Ishikawa (cell line): ENCODE measurements around the gene OLFML2A.

Experiments
- CEBPB ChIP-seq: IDR thresholded peaks from 2 replicates; pipeline ENCODE4 v1.6.1; 2012
- CREB1 ChIP-seq: IDR thresholded peaks from 2 replicates; pipeline ENCODE4 v1.6.1; 2012; ENCODE audit warnings: low read depth
- EGR1 ChIP-seq: IDR thresholded peaks from 2 replicates; pipeline ENCODE4 v1.6.1; 2012
- EP300 ChIP-seq: IDR thresholded peaks from 2 replicates; pipeline ENCODE4 v1.6.1; 2012; ENCODE audit warnings: borderline replicate concordance
- FOXM1 ChIP-seq: IDR thresholded peaks from 2 replicates; pipeline ENCODE4 v1.6.1; 2012; ENCODE audit warnings: low read depth, borderline replicate concordance
- MAX ChIP-seq: IDR thresholded peaks from 2 replicates; pipeline ENCODE4 v1.6.1; 2012
- NFIC ChIP-seq: IDR thresholded peaks from 2 replicates; pipeline ENCODE4 v1.6.1; 2012
- RAD21 ChIP-seq: IDR thresholded peaks from 2 replicates; pipeline ENCODE4 v1.6.1; 2012; ENCODE audit warnings: low read depth
- REST ChIP-seq: IDR thresholded peaks from 2 replicates; pipeline ENCODE4 v1.6.1; 2012; ENCODE audit warnings: low read depth, mild to moderate bottlenecking
- TAF1 ChIP-seq: IDR thresholded peaks from 2 replicates; pipeline ENCODE4 v1.6.1; 2012; ENCODE audit warnings: low read depth, mild to moderate bottlenecking
- TCF12 ChIP-seq: IDR thresholded peaks from 2 replicates; pipeline ENCODE4 v1.6.1; 2012; ENCODE audit warnings: low read depth
- TEAD4 ChIP-seq: IDR thresholded peaks from 2 replicates; pipeline ENCODE4 v1.6.1; 2012
- USF1 ChIP-seq: IDR thresholded peaks from 2 replicates; pipeline ENCODE4 v1.6.1; 2012
- YY1 ChIP-seq: IDR thresholded peaks from 2 replicates; pipeline ENCODE4 v1.6.1; 2012; ENCODE audit warnings: low read depth
- ZBTB7A ChIP-seq: IDR thresholded peaks from 2 replicates; pipeline ENCODE4 v1.6.1; 2012; ENCODE audit warnings: low read depth

Gene OLFML2A

GRCh38 chr9:124844291-124844690 lies 67.4 kb downstream of the OLFML2A start:
- no peak for TF ChIP-seq EGR1
- TF ChIP-seq TAF1, result no peak

- TF ChIP-seq ZBTB7A, result no peak
- no peak for TF ChIP-seq EGR1
- TF ChIP-seq REST, result no peak
- no peak for TF ChIP-seq YY1
- TF ChIP-seq TEAD4, result no peak
- no peak for TF ChIP-seq EP300
- TF ChIP-seq TCF12, result no peak
- no peak for TF ChIP-seq CEBPB
- TF ChIP-seq TAF1, result no peak
- no peak for TF ChIP-seq RAD21
Observed at GRCh38 chr9:124846969-124847368, 70.0 kb downstream of the OLFML2A start.

- TF ChIP-seq NFIC (peak; percentile 33; the same call in 1 of the 2 replicates), ZBTB7A (no peak)
Observed at GRCh38 chr9:124849801-124850200, 72.9 kb downstream of the OLFML2A start.

GRCh38 chr9:124852121-124852828 lies 75.3 kb downstream of the OLFML2A start:
- no peak for TF ChIP-seq RAD21
- TF ChIP-seq TAF1, result no peak
- no peak for TF ChIP-seq TEAD4
- TF ChIP-seq YY1, result no peak
- TF ChIP-seq EP300, result no peak
- TF ChIP-seq TCF12, result no peak
- no peak for TF ChIP-seq FOXM1
- TF ChIP-seq CEBPB, result no peak

GRCh38 chr9:124852829-124853531 lies 76.0 kb downstream of the OLFML2A start, which contains the start of gene WDR38:
TSS of gene WDR38 (plus strand) at chr9:124853460. CDS start at chr9:124853532, 72 bp downstream.
- TF ChIP-seq TEAD4 (no peak), TCF12 (no peak; the same call in 1 of the 2 replicates), MAX (peak; percentile 73; the same call in 1 of the 2 replicates), REST (no peak), TAF1 (no peak), FOXM1 (no peak), CREB1 (no peak), ZBTB7A (no peak), EGR1 (peak; percentile 17; the same call in 1 of the 2 replicates), CEBPB (no peak), YY1 (peak; percentile 17), NFIC (no peak), RAD21 (peak; percentile 81), EP300 (no peak), USF1 (no peak)

GRCh38 chr9:124853605-124854143 lies 76.7 kb downstream of the OLFML2A start:
- TF ChIP-seq ZBTB7A (no peak), FOXM1 (no peak), YY1 (no peak), RAD21 (no peak), CEBPB (no peak), REST (no peak), EGR1 (no peak), EP300 (no peak), NFIC (no peak), USF1 (no peak), CREB1 (no peak), TAF1 (no peak), TCF12 (no peak), TEAD4 (no peak), MAX (no peak)
